BE2C (cell line): ENCODE data around the gene COL23A1.

Source experiments
- DNase-seq: peaks from one replicate; pipeline ENCODE4 v3.0.0-alpha.2; 2020
- H3K27me3 ChIP-seq: fragments of 250-450 bp; sonication (Bioruptor Pico); 2 replicates; pipeline ENCODE4 v1.5.1; 2020; ENCODE audit warnings: mild to moderate bottlenecking
- H3K36me3 ChIP-seq: fragments of 250-450 bp; sonication (Bioruptor Pico); 2 replicates; pipeline ENCODE4 v1.5.1; 2020; ENCODE audit warnings: mild to moderate bottlenecking
- H3K4me1 ChIP-seq: fragments of 250-450 bp; sonication (Bioruptor Pico); 2 replicates; pipeline ENCODE4 v1.5.1; 2020
- H3K4me3 ChIP-seq: 2 replicates; pipeline ENCODE4 v1.5.1; 2011; ENCODE audit warnings: low read depth, low read length
- H3K9me3 ChIP-seq: fragments of 250-450 bp; sonication (Bioruptor Pico); 2 replicates; pipeline ENCODE4 v1.5.1; 2020
- TF ChIP-seq, protein P1 (sequence below): IDR thresholded peaks from 2 replicates; pipeline ENCODE4 v1.5.1; 2012; ENCODE audit warnings: mild to moderate bottlenecking, low read depth, low read length

Gene COL23A1

DNA sequence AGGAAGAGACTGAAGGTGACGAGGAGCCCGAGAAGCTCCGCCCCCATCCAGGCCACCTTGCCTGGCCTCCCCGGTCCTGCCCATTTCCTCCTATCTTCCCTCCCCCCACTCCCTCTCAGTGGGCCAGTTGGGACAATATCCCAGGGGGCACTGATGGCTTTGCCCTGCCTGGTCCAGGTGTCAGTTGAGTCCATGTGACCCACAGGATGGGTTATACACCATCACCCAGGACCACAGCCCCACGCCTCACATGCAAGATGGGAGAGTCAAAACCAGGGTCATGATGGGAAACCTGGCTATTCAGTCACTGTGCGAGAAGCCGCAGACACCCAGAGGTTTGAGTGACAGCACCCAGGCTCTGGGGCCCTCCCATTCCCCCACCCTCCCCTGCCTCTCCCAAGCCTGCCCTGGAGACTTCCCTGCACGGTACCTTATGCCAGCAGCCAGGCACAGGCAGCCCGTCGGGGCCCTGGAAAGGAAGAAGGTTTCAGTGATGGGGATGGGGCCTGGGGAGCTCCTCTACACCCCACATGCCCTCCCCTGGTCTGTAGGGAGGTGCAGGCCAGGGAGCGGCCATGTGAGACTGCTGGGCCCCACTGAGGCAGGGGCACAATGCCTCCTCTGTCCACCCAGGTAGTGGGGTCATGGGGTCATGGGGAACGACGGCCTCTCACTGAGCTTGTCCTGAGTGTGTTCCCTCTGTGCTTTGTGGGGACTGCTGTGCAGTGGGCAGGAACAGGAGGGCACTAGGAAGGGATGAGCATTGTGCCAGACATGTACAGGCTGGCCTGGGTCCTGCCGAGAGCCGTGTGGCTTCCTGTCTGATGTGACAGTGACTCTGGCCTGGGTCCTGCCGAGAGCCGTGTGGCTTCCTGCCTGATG, 351.2 kb downstream of the COL23A1 start:
- no peak overlapping the region for H3K4me3 ChIP-seq
- H3K36me3 ChIP-seq: no peaks in the 10 kb centered on the region
- TF ChIP-seq, protein P1, sequence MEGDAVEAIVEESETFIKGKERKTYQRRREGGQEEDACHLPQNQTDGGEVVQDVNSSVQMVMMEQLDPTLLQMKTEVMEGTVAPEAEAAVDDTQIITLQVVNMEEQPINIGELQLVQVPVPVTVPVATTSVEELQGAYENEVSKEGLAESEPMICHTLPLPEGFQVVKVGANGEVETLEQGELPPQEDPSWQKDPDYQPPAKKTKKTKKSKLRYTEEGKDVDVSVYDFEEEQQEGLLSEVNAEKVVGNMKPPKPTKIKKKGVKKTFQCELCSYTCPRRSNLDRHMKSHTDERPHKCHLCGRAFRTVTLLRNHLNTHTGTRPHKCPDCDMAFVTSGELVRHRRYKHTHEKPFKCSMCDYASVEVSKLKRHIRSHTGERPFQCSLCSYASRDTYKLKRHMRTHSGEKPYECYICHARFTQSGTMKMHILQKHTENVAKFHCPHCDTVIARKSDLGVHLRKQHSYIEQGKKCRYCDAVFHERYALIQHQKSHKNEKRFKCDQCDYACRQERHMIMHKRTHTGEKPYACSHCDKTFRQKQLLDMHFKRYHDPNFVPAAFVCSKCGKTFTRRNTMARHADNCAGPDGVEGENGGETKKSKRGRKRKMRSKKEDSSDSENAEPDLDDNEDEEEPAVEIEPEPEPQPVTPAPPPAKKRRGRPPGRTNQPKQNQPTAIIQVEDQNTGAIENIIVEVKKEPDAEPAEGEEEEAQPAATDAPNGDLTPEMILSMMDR: no peak
- H3K4me1 ChIP-seq: no peaks in the 10 kb centered on the region
- no peaks in the 10 kb centered on the region for H3K27me3 ChIP-seq
- H3K9me3 ChIP-seq: no peaks in the 10 kb centered on the region
- DNase-seq: no peak

DNA sequence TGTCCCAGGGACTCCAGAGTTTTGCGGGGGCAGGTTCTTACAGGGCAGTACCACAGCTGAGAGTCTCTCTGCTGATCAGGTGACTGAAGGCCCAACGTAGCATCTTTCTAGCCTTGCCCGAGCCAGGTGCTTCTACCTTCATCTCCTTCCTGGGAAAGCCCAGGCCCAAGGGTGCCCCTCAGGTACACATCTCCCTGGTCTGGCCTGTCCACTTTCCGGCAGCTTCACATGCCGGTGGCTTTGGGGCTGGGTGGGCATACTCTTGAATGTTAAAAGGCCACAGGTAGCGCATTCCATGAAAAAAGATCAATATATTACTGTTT, 351.9 kb downstream of the COL23A1 start:
- DNase-seq: no peak
- Histone ChIP-seq H3K4me1 (no peaks in the 10 kb centered on the region), H3K4me3 (no peak overlapping the region), H3K27me3 (no peaks in the 10 kb centered on the region), H3K36me3 (no peaks in the 10 kb centered on the region), H3K9me3 (no peaks in the 10 kb centered on the region)
- TF ChIP-seq, protein P1: no peak

DNA sequence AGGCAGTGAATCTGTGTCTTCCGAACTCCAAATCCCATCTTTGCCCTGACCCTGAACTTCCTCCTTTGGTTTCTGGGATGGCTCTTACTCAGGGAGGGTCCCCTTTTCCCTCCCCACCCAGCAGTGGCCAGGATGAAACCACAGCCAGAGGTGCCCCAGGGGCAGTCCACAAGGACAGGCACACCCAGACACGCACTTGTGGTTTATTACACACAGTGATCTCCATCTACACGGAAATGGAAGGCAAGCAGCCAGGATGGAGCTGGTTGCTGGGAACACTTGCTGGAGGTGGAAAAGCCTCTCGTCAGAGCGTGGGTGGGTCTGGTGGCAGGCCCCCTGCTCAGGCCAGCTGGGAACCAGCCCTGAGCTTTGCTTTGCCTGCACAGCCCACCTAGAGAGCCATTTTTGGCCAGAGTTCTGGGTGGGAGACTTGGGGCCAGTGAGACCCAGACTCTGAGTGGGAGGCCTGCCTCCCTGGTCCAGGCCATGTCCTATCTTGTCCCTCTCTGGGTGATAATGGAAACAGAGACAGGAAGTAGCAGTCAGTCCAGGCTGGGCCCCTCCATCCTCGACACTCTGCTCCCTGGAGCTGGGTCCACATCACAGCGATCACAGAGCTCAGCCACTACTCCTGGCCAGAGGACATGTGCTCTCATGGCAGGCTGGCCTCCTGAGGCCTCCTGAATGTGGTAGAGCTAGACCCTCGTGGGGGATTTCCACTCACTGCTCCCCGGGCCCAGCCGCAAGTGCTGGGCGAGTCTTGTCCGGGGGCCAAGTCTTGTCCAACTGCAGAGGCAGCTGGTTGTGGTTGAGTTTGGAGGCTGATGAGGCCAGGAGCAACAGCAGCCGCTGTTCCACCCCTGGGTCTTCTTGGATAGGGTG, 352.5 kb downstream of the COL23A1 start:
- H3K4me1 ChIP-seq: no peaks in the 10 kb centered on the region
- no peak overlapping the region for H3K4me3 ChIP-seq
- no peak for DNase-seq
- no peaks in the 10 kb centered on the region for H3K9me3 ChIP-seq
- no peaks in the 10 kb centered on the region for H3K27me3 ChIP-seq
- H3K36me3 ChIP-seq: no peaks in the 10 kb centered on the region
- TF ChIP-seq, protein P1: no peak

DNA sequence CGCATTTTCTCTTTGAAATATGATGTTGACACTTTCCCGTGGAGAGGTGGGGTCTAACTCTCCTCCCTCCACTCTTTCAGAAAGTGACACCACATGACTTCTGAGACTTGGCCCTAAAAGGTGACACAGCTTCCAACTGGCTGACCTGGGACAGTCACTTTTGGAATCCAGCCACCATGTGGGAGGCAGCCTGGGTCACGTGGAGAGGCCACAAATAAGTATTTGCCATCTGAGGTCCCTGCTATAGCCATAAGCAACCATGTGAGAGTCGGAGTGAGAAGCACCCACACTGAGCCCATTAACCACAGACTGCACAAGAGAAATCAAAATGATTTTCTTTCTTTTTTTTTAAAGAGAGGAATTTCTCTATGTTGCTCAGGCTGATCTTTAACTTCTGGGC, 353.5 kb downstream of the COL23A1 start:
- Histone ChIP-seq H3K4me1 (no peaks in the 10 kb centered on the region), H3K27me3 (no peaks in the 10 kb centered on the region), H3K4me3 (no peak overlapping the region), H3K36me3 (no peaks in the 10 kb centered on the region), H3K9me3 (no peaks in the 10 kb centered on the region)
- DNase-seq: no peak
- TF ChIP-seq, protein P1: no peak

DNA sequence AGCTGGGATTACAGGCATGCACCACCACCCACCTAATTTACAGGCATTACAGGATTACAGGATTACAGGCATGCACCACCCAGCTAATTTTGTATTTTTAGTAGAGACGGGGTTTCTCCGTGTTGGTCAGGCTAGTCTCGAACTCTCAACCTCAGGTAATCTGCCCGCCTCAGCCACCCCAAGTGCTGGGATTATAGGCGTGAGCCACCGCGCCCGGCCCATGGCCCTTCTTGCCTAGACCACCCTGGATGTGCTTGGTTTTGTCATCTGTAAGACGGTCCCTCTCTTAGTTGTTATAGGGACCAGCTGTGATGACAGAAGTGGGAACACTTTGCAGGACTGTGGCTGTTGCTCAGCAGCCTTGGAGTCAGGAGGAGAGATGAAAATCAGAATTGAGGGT, 354.1 kb downstream of the COL23A1 start:
- Histone ChIP-seq H3K4me1 (no peaks in the 10 kb centered on the region), H3K27me3 (no peaks in the 10 kb centered on the region), H3K9me3 (no peaks in the 10 kb centered on the region), H3K36me3 (peaks cover under 1% of the 10 kb centered on the region), H3K4me3 (no peak overlapping the region)
- TF ChIP-seq, protein P1: no peak
- DNase-seq: no peak

DNA sequence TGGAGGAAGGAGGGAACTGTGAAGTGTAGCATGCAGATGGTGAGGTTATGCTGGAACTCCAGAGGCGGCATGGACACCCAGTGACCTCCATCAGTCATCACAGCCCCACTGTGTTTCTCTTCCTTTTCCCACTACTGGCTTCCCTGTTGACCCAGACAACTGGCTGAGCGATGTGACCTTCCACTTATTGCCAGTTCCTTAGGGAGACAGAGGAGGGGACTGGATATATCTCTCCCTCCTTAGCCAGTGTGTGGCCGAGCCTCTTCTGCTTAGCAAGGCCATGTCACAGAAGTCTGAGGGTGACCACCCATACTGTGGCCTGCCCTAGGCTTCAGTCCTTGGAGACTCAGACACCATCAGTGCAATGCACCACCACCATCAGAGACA, 354.6 kb downstream of the COL23A1 start:
- no peaks in the 10 kb centered on the region for H3K9me3 ChIP-seq
- TF ChIP-seq, protein P1: no peak
- H3K4me3 ChIP-seq: no peak overlapping the region
- DNase-seq: no peak
- H3K4me1 ChIP-seq: no peaks in the 10 kb centered on the region
- H3K36me3 ChIP-seq: peaks cover 6% of the 10 kb centered on the region
- no peaks in the 10 kb centered on the region for H3K27me3 ChIP-seq
